B cell (primary cell): ENCODE data around the gene NXF3. TPM values are rescaled to one million over a fixed set of nuclear protein-coding genes. Genes with fewer than 3 reads are reported as not detected.
"Not testable (repeated sequence)": the region's sequence is repeated elsewhere in the genome, so short reads cannot be mapped to it uniquely, and the experiment has no call there.

Experiments used
- ATAC-seq: fragments of 200-7000 bp; cut with Tn5 transposase; one replicate; pipeline ENCODE4 v1.10.0; 2021; ENCODE audit warnings: low read depth, mild to moderate bottlenecking, moderate number of reproducible peaks, moderate library complexity
- CTCF ChIA-PET: fragments of 350-600 bp; sonication (Branson Sonifier 250); formaldehyde crosslinking; loops from one replicate; lab custom pipeline; 2021; ENCODE audit warnings: antibody characterized with exemption, inconsistent platforms; lab: Charles Lee
- POLR2A ChIA-PET: fragments of 350-600 bp; sonication (Branson Sonifier 250); formaldehyde crosslinking; loops from one replicate; lab custom pipeline; 2021; ENCODE audit warnings: antibody characterized with exemption; lab: Charles Lee
- DNase-seq: peaks from one replicate; pipeline ENCODE4 v3.0.0; 2013
- H2AFZ ChIP-seq: 2 replicates; pipeline ENCODE4 v1.6.1; 2012; ENCODE audit warnings: mild to moderate bottlenecking, low read depth, low read length; ENCODE audit not compliant: insufficient read depth, poor library complexity, severe bottlenecking
- H3K27ac ChIP-seq, 2 donors: 1 replicate in 1 of 2; 2 replicates in 1 of 2; pipeline ENCODE4 v1.5.1; 2012 to 2013; ENCODE audit warnings: low read length in 2 of 2, mild to moderate bottlenecking in 2 of 2, moderate library complexity in 1 of 2
- H3K27me3 ChIP-seq, 4 experiments: fragments of 200-600 bp in 1 of 4; sonication (generic) in 1 of 4; replicated peaks in 1 of 4; 1 replicate in 2 of 4; 2 replicates in 2 of 4; pipeline versions ENCODE4 v1.6.1 to v1.7.0; 2013 to 2016; ENCODE audit warnings: low read length in 3 of 4, mild to moderate bottlenecking in 2 of 4, mixed read lengths in 1 of 4, moderate library complexity in 1 of 4; ENCODE audit not compliant: insufficient read depth in 4 of 4, control insufficient read depth in 3 of 4; ENCODE audit errors: control extremely low read depth in 1 of 4
- H3K36me3 ChIP-seq, 2 experiments: replicated peaks in 1 of 2; 1 replicate in 1 of 2; 2 replicates in 1 of 2; pipeline versions ENCODE4 v1.6.1 to v1.7.1; 2013; ENCODE audit warnings: low read length in 1 of 2; ENCODE audit not compliant: insufficient read depth in 2 of 2, control insufficient read depth in 1 of 2; ENCODE audit errors: control extremely low read depth in 1 of 2, extremely low read depth in 1 of 2
- H3K4me1 ChIP-seq, 2 donors: fragments of 200-600 bp in 1 of 2; sonication (generic) in 1 of 2; 1 replicate in 1 of 2; 2 replicates in 1 of 2; pipeline versions ENCODE4 v1.5.1 to v1.6.1; 2013 to 2017; ENCODE audit warnings: low read length in 2 of 2; ENCODE audit not compliant: control insufficient read depth in 2 of 2, insufficient read depth in 2 of 2
- H3K4me2 ChIP-seq: replicated peaks from 2 replicates; pipeline ENCODE3; 2012; ENCODE audit warnings: mild to moderate bottlenecking, low read depth, low read length; ENCODE audit not compliant: poor library complexity, severe bottlenecking
- H3K4me3 ChIP-seq, 5 experiments: fragments of 200-600 bp in 1 of 5; sonication (generic) in 1 of 5; 1 replicate in 3 of 5; 2 replicates in 2 of 5; pipeline versions ENCODE4 v1.5.1 to v1.7.0; 2011 to 2016; ENCODE audit warnings: low read length in 4 of 5, mild to moderate bottlenecking in 4 of 5, low read depth in 2 of 5, control low read depth in 1 of 5, moderate library complexity in 1 of 5; ENCODE audit not compliant: insufficient read depth in 1 of 5; ENCODE audit errors: control extremely low read depth in 1 of 5, extremely low read depth in 1 of 5
- H3K79me2 ChIP-seq: fragments of 200-600 bp; sonication (generic); one replicate; pipeline ENCODE4 v1.6.0; 2016; ENCODE audit warnings: low read length; ENCODE audit not compliant: control insufficient read depth, insufficient read depth
- H3K9ac ChIP-seq: fragments of 200-600 bp; sonication (generic); 2 replicates; pipeline ENCODE4 v1.6.1; 2017; ENCODE audit warnings: mild to moderate bottlenecking, low read length, moderate library complexity
- H3K9me3 ChIP-seq, 3 donors: one replicate each; pipeline versions ENCODE4 v1.6.1 to v1.7.1; 2013; ENCODE audit warnings: low read length in 2 of 3; ENCODE audit not compliant: control insufficient read depth in 2 of 3, insufficient read depth in 1 of 3; ENCODE audit errors: control extremely low read depth in 1 of 3
- H4K20me1 ChIP-seq: 2 replicates; pipeline ENCODE4 v1.6.0; 2012; ENCODE audit warnings: mild to moderate bottlenecking, low read length; ENCODE audit not compliant: insufficient read depth, control insufficient read depth, poor library complexity, severe bottlenecking
- H3K27ac Mint-ChIP-seq: one replicate; pipeline ENCODE4 v1.8.0; 2021; ENCODE audit warnings: mixed read lengths
- H3K27me3 Mint-ChIP-seq: one replicate; pipeline ENCODE4 v1.8.0; 2021; ENCODE audit warnings: mixed read lengths
- H3K4me1 Mint-ChIP-seq: one replicate; pipeline ENCODE4 v1.8.0; 2021; ENCODE audit warnings: mixed read lengths
- H3K4me3 Mint-ChIP-seq: one replicate; pipeline ENCODE4 v1.8.0; 2021; ENCODE audit warnings: mixed read lengths
- H3K9me3 Mint-ChIP-seq: one replicate; pipeline ENCODE4 v1.8.0; 2022; ENCODE audit warnings: mixed read lengths; ENCODE audit not compliant: insufficient read depth
- CTCF ChIP-seq: fragments of 200-600 bp; IDR thresholded peaks from one replicate; pipeline ENCODE4 v1.8.0; 2022; ENCODE audit warnings: antibody characterized with exemption, mild to moderate bottlenecking
- EZH2 ChIP-seq: IDR thresholded peaks from 2 replicates; pipeline ENCODE4 v1.6.1; 2012; ENCODE audit warnings: borderline replicate concordance, low read depth, mild to moderate bottlenecking, moderate library complexity, low read length; ENCODE audit not compliant: insufficient read depth, poor library complexity, severe bottlenecking
- WGBS: methylation state at CpG from one replicate; pipeline ENCODE4 v1.1.5; 2013; ENCODE audit warnings: missing lambda C conversion rate; ENCODE audit not compliant: insufficient coverage; 5-methylcytosine and 5-hydroxymethylcytosine counted together
- intact Hi-C: fragments of 100-400 bp; cut with micrococcal nuclease; formaldehyde crosslinking; loops from one replicate; pipeline ENCODE4 v1.10.0; 2022
- polyA plus RNA-seq: library from polyadenylated mRNA; depleted of rRNA; stranded (reverse); fragments of >200 nt; gene quantifications from 2 replicates; pipeline ENCODE4 v1.2.3, GENCODE V29; 2012
- total RNA-seq, 2 donors: library from RNA; stranded (reverse); fragments of 120-200 nt in 1 of 2; gene quantifications; 1 replicate in 1 of 2; 2 replicates in 1 of 2; pipeline versions ENCODE4 v1.2.3 to v1.2.4, GENCODE V29; 2013 to 2022

NXF3 gene
- total and polyA plus RNA-seq, 2 donors (not counting 1 experiment from before 2014, with no cell fraction given) = not detected

GRCh38 chrX:103109497-103109896, 16.6 kb upstream of the NXF3 start:
- H3K9me3 ChIP-seq, H3K9me3 Mint-ChIP-seq, H3K27ac ChIP-seq, H3K36me3 ChIP-seq, POLR2A ChIA-PET, H3K4me3 ChIP-seq, intact Hi-C loops, CTCF ChIA-PET, H3K4me3 Mint-ChIP-seq, DNase-seq, H3K4me1 ChIP-seq, H3K27ac Mint-ChIP-seq, H3K27me3 Mint-ChIP-seq, H4K20me1 ChIP-seq, H3K4me2 ChIP-seq, H3K9ac ChIP-seq, H2AFZ ChIP-seq, ATAC-seq, H3K79me2 ChIP-seq, H3K4me1 Mint-ChIP-seq, H3K27me3 ChIP-seq: not testable (repeated sequence)
- no CpG with 5 or more reads among the region's 6 CpGs for WGBS

- H3K27me3 ChIP-seq = no peaks in the 10 kb centered on the region
- H4K20me1 ChIP-seq = no peaks in the 10 kb centered on the region
- H3K4me2 ChIP-seq = no peak overlapping the region
- Mint-ChIP-seq H3K4me1 (no peaks in the 10 kb centered on the region), H3K27ac (no peak overlapping the region), H3K4me3 (no peak overlapping the region), H3K27me3 (no peaks in the 10 kb centered on the region), H3K9me3 (peaks cover 3% of the 10 kb centered on the region)
- no peaks in the 10 kb centered on the region for H3K36me3 ChIP-seq
- no peaks in the 10 kb centered on the region for H3K79me2 ChIP-seq
- H3K27ac ChIP-seq = no peak overlapping the region
- H2AFZ ChIP-seq = no peak overlapping the region
- H3K9ac ChIP-seq = no peak overlapping the region
- CTCF ChIA-PET = no interaction called here
- intact Hi-C loops = no loop called here
- no peak overlapping the region for H3K4me3 ChIP-seq
- no CpG with 5 or more reads among the region's 4 CpGs for WGBS
- DNase-seq (no peak), ATAC-seq (no peak)
- H3K4me1 ChIP-seq = no peaks in the 10 kb centered on the region
- TF ChIP-seq EZH2 (no peak), CTCF (no peak)
- H3K9me3 ChIP-seq = no peaks in the 10 kb centered on the region
- POLR2A ChIA-PET = no interaction called here
These were observed 14.9 kb upstream of the NXF3 start for GRCh38 chrX:103107836-103108235.

GRCh38 chrX:103107227-103107737, 14.3 kb upstream of the NXF3 start:
- POLR2A ChIA-PET, H3K36me3 ChIP-seq, H4K20me1 ChIP-seq, H3K4me2 ChIP-seq, DNase-seq, ATAC-seq, H3K4me1 ChIP-seq, H3K9ac ChIP-seq, H3K79me2 ChIP-seq, H2AFZ ChIP-seq, CTCF ChIA-PET, H3K27ac ChIP-seq, intact Hi-C loops, H3K27me3 Mint-ChIP-seq, H3K4me1 Mint-ChIP-seq, H3K9me3 Mint-ChIP-seq, H3K9me3 ChIP-seq, H3K4me3 ChIP-seq, H3K4me3 Mint-ChIP-seq, H3K27me3 ChIP-seq, H3K27ac Mint-ChIP-seq: not testable (repeated sequence)
- WGBS = 98% methylated on average over 9 of the region's 21 CpGs
